GOT3 (cell line): ENCODE results near the gene HOXA4.

Experiments
- DNase-seq: peaks from one replicate; lab custom pipeline; 2025; ENCODE audit warnings: mixed read lengths; lab: John Stamatoyannopoulos, UW

HOXA4 gene

DNA sequence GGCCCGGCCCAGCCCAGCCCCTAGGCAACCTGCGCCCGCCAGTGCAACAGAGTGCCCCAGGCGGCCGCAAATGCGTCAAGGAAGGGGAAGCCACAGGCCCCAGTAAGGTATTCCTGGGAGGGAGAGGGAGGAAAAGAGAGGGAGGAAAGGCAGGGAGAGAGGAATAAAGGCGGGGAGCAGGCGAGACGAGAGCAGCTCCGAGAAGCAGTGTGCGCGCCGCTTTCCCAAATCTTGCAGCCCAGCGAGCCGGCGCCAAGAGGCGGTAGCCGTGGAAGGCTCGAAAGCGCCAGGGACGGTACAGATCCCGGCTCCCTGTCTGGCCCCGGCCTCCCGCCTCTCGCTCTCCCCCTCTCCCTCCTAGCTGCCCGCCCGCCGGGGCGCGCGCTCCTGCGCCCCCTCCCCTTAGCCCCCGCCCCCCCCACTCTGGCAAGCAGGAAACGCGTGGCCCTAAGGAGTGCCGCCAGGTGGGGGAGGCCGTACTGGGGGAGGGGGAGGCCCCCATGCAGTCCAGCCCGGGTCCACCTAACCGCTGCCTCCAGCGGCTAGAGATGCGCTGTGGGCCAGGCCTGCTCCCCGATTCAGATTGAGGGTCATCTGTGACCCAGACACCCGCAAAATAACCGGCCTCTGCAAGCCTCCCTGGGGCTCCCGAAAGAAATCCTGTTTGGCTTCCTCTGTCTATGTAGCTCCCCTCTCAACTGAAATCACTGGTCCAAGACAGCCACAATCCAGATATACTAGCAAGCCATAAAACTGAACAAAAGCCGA lies 39.3 kb upstream of the HOXA4 start:
- no peak for DNase-seq

DNA sequence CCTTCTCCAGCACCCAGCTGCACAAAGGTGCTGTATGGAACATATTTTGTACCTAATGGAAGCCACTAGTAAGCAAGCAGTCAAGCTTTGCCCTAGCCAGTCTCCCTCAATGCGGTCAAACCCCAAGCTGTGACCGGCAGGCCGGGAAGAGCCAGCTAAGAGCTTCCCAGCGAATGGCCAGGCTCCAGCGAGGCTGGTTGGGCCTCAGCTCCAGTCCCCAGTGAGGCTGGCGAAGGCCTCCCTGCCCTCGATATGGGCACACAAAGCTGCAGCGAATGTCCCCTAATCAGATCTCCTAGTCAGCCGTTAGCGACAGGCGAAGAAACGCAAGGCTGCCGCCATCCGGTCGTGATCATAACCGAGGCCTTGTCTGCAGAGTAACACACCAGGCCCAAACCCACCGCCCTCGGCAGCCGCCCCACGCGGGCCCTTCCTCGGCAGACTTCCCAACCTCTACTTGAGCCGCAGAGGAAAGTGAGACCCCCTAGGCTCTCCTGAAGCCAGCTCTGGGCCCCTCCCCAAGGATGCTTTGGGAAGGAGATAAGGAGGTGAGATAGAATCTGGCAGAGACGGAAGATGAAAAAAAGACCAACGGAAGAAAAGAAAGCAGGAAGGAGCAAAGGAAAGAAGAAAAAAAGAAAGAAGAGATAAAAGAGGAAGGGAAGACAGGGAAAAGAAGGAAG lies 37.8 kb upstream of the HOXA4 start:
- peak; percentile 74 for DNase-seq

DNA sequence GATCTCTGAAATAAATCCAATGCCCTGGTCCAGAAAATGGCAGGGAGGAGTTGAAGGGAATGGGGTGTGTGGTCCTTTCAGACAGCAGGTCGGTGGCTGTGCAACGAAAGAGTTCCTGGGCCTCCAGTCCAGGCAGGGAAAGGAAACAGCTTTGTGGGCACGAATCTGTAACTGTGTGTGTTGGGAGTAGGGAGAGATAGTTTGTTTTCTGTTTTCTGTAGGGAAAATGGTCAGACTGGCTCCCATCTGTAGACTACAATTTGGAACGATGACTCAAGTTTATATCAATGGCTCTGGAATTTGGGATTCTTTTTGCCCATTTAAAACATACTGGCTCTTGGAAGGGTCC lies 37.3 kb upstream of the HOXA4 start:
- no peak for DNase-seq

DNA sequence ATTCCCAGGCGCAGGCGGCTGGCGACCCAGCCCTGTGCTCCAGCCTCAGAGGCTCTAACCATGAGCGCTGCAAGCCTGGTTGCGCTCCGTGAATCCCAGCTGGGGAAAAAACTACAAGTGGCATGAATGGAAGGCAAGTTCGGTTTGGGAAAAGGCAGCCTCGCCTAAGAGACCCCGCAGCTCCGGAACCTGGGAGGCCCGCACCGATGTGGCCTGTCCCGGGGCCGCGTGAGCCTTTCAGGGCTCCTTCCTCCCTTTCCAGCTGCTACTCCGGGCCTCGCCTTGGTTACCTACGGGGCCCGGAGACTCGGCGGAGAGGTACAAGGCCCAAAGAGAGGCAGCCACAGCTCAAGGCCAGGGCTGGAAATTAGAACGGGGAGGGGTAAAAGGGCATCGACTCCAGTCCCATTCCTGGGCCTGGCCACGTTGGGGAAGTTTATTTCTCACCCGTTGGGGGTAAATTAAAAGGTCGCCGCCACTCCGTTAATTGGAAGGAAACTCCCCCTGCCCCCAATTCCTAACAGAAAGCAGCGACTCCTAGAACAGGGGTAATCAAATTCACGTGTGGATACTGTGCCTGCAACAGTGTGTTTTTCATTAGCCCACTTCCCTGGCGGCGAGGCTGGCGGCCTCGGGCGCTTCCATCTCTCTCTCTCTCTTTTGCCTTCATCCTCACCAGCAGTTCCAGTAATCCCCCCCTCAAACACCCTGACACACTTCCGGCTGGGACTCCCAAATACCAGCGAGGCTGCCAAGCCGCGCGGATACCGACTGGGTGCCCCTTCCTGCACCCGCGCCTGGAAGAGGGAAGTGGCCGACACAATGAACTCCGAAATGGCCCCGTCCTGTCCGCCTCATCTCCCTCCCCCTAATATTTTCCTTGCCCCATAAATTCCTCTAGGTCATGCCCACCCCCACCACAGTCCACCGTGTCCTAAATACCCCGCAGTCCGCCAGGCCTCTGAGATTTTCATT lies 36.3 kb upstream of the HOXA4 start:
- DNase-seq: no peak

DNA sequence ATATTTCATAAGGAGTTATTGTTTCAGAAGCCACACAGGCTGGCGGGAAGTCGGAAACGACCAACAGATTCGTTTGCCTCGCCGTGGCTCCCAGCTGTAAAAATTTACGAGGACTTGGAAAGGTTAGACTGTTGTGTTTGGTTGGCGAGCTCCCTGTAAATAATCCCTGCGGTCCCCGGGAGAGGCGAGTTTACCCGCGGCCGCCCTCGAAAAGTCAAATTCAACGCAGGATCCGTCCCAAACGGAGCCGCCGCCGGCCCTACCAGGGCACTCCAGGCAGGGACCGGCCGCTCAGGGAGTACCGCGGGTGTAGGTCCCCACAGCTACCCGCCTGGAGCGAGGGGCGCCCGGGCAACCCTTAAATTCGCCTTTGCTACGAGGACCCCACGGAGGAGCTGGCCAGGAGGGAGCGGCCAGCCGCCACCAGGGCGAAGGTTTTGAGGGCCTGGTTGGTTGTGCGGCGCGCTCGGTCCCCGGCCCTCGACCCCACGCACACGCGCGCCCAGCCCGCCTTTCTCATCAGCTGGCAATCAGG lies 35.5 kb upstream of the HOXA4 start:
- no peak for DNase-seq

DNA sequence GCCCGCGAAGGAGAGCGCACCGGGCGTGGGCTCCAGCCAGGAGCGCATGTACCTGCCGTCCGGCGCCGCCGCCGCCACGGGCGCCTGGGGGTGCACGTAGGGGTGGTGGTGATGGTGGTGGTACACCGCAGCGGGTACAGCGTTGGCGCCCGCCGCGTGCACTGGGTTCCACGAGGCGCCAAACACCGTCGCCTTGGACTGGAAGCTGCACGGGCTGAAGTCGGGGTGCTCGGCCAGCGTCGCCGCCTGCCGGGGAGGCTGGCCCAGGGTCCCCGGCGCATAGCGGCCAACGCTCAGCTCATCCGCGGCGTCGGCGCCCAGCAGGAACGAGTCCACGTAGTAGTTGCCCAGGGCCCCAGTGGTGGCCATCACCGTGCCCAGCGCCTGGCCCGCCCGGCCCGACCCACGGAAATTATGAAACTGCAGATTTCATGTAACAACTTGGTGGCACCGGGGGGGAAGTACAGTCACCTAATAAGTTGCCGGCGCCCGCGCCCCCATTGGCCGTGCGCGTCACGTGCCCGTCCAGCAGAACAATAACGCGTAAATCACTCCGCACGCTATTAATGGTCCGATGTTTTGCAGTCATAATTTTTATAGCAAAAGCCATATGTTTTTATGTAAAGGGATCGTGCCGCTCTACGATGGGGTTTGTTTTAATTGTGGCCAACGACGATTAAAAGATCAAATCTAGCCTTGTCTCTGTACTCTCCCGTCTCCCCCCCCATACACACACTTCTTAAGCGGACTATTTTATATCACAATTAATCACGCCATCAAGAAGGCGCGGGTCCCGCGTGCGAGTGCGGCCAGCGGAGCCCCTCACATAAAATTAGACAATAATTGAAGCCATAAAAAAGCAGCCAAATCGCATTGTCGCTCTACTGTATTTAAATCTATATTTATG lies 34.8 kb upstream of the HOXA4 start, which contains the start of gene HOXA9:
Gene HOXA9 (minus strand): TSS at position 449 of the 907 bp plus-strand sequence. CDS start 80 bp downstream, at position 369.
- peak; percentile 74 for DNase-seq

DNA sequence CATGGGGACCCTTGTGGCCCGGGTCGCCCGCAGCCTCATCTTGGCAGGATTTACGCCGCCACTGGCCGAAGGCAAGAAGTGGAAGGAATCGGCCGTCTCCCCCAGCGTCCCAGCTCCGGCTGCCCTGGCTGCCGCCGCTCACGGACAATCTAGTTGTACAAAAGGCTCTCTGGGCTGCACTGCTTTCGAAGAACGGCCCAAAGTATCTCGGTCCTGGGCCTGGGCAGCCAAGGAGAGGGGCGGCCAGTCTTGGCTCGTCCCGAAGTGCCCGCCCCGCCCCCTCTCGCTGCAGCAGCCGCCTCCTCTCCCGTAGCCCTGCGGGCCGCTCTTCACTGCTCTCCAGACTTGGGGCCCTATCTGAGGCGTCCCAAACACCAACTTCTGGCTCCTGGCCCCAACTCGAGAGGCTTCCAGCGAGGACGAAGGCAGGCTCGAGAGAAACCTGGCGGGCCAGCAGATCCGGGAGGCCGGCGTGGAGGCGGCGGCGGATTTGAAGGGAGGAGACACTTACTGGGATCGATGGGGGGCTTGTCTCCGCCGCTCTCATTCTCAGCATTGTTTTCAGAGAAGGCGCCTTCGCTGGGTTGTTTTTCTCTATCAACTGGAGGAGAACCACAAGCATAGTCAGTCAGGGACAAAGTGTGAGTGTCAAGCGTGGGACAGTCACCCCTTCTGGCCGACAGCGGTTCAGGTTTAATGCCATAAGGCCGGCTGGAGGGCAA lies 34.0 kb upstream of the HOXA4 start:
- no peak for DNase-seq

DNA sequence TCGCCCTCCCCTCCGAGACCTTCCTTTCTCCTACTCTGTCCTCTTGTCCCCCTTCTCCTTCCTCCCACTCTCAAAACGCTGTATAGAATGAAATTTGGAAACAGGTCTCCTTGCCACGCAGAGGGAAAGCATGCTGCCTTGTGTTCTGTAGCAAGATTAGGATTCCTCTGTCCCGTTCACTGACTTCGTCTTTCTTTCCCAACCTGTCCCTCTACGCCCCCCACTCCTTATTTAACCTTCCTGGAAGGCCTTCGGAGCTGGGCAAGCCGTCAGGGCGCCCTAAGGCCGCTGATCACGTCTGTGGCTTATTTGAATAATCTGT lies 33.4 kb upstream of the HOXA4 start:
- DNase-seq: no peak

DNA sequence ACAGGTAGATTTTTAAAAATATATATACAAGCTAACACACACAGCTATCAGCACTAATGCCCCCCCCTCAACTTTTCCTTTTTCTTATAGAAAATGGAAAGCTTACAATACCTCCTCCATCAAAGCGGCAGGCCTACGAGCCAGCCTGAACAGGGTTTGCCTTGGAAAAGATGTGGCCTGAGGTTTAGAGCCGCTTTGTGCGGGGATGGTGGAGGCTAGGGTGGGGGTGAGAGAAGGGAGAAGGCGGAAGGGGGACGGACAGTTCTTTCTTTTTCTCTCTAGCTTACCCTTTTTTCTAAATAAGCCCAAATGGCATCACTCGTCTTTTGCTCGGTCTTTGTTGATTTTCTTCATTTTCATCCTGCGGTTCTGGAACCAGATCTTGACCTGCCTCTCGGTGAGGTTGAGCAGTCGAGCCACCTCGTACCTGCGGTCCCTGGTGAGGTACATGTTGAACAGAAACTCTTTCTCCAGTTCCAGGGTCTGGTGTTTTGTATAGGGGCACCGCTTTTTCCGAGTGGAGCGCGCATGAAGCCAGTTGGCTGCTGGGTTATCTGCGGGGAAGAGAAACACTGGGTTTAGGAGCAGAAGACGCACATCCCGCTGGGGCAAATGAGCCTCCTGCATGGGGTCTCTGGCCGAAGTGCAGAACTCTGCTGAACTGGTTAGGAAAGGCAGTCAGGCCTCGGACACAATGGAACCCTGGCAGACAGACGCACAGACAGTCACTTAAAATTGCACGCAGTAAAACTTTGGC lies 32.9 kb upstream of the HOXA4 start:
- no peak for DNase-seq

DNA sequence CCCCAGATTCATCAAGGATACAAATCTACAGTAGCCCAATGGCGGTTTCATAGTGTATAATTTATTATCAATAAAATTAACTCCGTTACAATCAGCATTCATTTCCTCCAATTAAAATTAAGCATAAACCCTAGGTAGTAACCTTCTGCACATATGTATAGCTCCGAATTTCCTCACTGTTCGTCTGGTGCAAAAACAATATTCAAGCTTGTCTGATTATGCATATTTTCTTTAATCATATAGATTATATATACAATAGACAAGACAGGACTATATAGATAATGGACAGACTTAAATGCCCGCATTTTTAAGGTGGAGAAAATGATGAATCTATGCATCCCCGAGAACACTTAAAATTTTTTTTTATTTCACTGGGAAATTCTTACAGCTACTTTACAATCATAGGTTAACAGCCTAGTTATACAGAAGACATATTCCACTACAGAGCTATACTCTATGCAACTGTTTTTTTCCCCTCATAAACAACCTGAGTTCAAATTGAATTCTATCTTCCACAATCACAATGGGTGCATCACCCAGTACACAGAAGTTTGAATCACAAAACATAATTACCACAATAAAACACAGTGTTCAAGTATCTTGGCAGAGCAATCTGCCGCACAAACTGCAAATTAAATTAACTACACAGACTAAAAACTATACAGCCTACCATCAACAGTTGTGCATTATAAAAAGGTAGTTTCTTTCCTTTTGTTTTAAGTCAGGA lies 32.2 kb upstream of the HOXA4 start:
- no peak for DNase-seq

DNA sequence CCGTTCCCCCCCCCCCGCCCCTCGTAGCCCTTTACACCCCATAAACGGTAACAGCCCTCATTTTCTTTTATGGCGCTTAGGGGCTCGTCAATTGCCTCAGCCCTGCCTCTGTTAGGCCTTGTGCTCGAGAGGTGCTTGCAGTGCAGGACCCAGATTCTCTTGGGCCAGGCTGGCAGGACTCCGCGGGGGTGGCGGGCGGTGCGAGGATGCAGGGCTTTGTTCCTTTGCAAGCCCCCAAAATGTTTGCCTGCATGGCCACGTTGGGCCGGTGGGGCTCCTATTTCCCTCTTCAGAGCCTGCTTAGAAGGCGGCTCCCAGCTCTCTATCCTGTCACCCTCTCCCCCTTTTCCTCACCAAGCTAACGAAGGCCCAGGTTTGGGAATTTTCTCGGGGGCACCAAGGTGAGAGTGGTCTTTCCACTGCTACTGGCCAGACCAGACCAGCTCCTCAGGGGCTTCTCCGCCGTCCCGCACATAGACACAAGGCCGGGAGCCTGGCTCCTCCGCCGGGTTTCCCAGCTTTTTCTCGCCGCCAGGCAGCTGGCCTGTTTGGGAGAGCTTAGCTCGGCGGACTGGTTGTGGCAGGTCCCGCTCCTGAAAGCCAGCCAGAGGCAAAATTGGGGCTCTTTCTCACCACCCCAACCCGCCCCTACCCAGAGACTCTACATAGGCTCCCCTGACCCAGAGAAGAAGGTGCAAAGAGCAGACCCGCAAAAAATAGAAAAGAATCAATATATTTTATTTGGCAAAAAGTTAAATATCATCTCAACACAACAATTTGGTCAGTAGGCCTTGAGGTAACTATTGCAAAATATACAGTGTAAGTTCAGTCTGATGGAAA lies 31.4 kb upstream of the HOXA4 start:
- DNase-seq: no peak

DNA sequence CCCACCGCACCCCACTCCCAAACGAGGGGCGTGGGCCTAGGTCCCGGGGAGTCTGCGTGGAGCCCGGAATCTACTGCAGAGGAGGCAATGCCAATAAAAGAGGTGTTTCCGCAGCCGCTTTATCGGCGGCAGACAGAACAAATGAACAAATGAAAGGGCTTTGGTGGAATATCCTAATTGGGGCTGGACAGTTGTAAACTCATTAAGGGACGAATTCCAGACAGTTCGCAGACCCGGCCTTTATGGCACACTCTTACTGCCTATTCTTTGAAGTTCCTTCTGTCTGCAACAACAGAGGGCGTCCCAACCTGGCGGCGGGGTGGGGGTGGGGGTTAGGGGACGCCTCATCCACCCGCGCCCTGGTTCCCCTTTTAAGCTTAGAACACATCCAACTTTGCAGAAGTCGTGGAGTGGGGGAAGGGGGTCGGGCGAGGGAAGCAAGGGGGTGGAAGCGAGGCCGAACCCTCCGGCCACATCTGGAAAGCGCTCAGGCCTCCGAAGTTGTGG lies 30.7 kb upstream of the HOXA4 start:
- no peak for DNase-seq

DNA sequence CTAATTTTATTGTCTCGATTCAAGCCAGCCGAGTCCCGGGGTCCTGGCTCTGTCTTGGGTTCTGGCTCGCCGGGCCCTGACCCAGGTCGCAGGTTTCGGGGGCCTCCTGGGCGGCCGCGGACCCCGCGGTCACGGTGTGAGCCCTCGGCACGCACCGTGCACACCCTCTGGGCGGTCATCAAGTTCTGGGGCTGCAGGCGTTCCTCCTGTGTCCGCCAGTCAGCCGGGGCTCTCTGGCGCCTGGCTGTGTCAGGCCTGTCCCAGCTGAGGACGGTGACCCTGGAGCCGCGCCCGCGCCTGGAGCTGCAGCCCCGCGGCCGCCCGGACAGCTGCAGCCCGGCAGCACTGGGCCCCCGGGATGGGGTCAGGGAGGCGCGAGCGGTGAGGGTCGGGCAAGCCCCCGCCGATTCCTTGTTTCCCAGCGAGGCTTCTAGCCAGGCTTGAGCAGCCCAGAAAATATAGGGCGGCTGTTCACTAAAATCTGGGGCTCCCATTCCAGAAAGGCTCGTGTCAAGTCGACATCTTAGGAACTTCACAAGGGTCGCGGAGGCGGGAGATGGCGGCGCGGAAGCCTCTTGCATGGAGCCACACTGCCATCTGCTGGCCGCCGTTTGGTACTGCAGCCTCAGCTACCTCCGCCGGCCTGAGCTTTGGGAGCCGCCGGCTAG lies 30.1 kb upstream of the HOXA4 start:
- peak; percentile 81 for DNase-seq

DNA sequence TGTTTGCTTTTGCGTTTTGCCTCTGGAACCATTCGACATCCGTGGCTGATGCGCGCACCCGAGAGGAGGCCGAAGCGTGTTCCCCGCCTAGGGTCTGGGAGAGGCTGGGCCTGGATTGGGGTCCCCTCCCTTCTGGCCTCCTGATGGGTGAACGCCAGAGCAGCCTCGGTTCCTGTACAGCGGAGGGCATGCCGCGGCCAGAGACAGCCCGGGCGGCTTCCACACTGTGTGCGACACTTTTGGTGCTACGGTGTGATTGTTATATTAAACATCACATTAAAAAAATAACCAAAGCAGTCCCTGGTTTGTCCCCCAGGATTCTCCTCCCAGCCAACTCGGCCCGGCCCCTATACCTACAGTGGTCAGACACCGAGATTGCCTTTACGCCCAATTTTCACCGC lies 29.6 kb upstream of the HOXA4 start:
- no peak for DNase-seq

DNA sequence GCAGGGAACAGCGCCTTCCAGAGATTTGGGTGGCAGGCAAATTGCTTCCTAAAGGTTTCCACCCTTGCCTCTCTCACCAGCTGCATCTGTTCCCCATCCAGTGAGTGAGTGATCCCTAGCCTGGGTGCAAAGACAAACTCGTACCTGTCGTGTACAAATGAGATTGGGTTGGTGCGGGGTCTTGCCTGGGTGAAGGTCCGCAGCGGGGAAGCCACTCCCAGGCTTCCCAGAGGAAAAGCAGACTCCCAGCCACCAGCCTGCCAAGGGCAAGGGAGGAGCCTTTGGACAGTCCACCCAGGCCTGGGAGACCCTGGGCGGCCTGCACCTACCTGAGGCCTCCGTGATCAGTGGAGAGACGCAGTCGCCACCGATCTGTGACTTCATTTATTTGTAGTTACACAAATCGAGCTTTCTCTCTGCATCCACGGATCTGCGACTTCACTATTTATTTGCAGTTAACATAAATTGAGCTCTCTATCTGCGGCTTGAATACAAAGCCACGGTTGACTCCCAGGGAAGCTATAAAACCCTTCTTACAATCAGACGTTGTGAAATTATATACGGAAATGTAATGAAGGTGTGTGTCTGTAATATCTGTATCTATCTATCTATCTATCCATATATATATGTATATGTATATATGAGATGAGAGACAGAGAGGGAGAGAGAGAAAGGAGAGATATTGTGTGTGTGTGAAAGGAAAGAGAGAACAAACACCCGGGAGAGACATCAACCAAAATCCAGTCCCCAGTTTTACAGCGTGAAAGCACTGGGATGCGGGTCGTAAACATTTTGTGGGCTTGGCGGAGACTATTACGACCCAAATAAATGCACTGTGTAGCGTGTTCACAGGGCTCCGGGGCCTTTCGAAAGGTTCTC lies 28.9 kb upstream of the HOXA4 start:
- no peak for DNase-seq
